Activated effector memory CD4-positive, alpha-beta T cell treated with anti-CD3 and anti-CD28 coated beads, Interleukin-2, amount 50 U/mL, for 16 hours (primary cell): Measurements from ENCODE around the gene ARMCX4.
"Not testable (repeated sequence)": the region's sequence is repeated elsewhere in the genome, so short reads cannot be mapped to it uniquely, and the experiment has no call there.

Experiments used
- DNase-seq: peaks from one replicate; pipeline ENCODE4 v3.0.0-alpha.2; 2020

ARMCX4 gene

DNA sequence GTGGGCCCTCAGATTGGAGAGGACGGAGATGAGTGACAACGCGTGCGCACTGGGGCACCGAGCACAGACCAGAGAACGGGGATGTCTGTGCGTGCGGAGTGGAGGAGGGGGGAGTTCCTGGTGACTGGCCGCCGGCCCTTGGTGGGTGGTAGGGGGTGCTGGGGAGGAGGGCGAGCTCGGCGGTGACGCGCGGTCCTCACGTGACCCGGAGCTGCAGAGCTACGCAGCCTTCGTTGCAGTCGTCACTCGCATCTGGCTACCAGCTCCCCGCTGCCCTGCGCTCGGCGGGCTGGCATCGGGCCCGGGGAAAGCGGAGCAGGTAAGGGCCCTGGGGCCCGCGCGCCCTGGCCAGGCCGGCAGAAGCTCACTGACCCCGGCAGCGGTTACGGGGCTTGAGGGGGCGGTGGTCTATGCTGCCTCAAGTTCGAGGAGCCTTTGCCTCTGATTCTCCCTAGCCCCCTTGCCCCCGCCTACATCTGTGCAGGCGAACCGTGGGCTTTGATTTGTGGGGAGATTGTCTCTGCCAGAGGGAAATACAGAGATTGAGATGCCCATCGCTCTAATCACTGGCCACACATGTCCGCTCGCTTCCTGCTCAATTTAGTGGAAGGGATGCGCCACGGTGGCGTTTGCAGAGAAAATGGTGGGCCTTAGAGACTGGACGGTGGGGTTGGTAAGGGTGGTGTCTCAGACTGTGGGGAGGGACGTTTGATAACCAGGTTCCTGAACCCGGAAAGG, at the start of gene ARMCX4:
Gene ARMCX4 (plus strand): TSS at position 245 of the 738 bp plus-strand sequence. CDS start 3,134 bp downstream, outside the sequence.
- DNase-seq, result peak; percentile 74

DNA sequence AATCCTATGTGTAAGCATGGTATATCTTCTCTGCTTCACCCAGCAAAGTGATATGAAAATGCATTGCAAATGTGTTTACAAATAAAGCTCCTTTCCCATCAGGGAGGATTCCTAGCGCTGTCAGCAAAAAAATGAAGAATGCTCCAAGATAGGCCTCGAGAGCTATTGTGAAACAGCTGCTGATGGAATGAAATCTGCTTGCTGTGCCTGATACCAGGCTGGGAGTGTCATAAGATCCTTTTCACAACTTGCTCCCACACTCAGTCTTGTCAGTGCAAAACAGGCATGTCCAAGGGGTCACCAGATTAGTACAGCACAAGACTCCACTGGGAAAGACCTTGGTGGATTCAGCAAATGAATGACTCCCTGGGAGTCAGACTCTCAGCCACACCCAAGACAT, 43.2 kb upstream of the ARMCX4 start:
- DNase-seq, result no peak

DNA sequence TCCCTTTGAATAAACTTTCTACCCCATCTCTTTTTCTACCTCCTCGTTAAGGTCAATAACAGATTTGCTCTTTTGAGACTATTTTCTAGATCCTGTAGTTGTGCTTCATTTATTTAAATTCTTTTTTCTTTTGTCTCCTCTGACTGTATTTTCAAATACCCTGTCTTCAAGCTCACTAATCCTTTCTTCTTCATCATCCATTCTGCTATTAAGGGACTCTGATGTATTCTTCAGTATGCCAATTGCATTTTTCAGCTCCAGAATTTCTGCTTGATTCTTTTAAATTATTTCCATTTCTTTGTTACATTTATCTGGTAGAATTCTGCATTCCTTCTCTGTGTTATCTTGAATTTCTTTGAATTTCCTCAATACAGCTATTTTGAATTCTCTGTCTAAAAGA, 36.0 kb upstream of the ARMCX4 start:
- DNase-seq, result no peak

DNA sequence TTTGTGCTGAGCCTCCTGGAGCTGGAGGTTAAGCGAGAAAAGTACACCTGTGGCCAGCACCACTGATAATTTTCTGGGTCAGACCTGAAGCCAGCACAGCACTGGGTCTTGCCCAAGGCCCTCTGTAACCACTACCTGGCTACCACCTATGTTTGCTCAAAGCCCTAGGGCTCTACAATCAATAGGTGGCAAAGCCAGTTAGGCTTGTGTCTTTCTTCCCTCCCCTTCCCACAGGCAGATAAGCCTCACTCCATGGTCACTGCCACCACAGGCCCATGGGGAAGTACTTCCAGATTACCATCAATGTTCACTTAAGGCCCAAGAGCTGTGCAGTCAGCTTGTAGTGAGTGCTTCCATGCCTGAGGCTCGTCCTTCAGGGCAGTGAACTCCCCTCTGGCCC, 35.2 kb upstream of the ARMCX4 start:
- no peak for DNase-seq

DNA sequence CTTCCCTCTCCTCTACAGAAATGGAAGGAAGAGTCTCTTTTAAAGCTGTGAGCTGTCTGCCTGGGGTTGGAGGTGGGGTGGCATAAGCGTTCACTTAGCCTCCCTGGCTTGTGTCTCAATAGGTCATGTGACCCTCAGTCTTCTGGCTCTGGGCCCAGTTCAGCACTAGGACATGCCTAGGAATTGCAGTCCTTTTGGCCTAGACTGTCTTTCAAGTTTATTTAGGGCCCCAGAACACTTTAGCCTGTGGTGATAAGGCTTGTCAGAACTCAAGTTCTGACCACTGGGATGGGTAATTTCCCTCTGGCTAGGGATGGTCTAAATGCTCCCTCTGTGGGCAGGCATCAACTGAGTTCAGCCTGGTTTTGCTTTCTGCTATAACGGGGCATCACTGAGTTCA, 34.3 kb upstream of the ARMCX4 start:
- DNase-seq, result no peak

DNA sequence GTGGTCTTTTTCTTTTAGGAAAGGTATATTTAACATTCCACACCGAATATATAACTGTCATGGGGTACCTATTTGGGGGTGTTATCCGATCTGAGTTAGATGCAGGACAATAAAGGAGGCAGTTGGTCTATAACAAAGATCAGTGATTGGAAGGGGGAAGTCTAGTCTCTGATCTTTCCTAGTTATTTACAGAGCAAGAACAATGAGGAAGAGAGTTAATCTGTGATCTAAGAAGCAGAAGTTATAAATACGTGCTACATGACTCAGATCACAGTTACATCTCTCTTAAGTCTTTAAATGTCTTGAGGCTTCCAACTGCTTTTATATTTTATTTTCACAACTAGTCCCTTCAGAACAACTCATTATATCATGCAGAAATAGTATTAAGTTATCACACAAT, 33.2 kb upstream of the ARMCX4 start:
- DNase-seq, result no peak

DNA sequence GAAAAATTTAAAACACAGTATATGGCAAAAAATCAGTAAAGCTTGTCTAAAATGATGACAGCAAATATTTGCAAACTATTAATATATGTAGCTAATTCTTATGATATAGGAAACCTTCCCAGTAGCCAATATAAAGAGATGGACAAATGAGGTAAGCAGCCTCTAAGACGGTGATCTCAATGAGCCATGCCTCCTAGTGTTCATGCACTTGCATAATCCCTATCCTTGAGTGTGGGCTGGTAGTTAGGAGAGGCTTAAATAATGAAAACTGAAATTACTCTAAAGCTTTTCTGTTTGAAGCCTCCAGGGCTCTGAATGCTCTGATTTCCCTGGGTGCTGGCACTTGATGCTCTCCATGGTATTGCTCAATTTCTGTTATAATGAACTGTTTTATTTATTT, 24.6 kb upstream of the ARMCX4 start:
- DNase-seq, result no peak

DNA sequence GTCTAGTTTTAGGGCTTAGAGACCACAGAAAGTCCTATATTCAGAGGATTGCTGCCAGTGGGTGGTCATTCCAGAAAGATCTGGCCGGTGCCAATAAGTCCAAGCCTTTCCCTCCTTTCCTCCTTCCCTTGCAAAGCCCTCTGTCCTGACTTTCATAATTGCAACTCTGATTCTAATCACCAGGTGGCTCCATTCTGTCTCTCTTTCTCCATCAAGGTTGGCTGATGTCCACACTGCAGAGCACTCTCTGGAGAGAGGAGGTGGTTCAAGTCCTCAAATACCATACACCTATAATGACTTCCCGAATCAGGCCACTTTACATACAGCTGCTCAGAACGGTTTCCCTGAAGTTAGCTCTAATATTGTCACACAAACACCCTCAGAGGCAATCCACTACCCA, 22.4 kb upstream of the ARMCX4 start:
- no peak for DNase-seq

DNA sequence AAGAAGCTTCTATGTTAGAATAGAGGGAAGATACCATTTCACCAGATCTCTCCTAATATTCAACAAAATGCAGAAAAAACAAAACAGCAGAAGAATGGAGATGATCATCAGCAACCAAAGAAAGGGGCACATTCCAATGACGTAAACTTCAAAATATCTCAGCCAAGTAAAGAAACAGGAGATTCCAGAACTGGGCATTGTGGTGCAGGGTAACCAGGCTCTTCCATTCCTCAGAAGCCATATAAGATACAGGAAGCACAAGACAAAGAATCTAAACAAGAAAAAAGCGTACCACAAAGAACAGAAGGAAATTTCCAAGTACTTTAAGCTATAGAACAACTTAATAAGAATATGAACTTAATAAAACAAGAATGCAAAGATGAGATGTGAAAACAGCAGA, 6.9 kb upstream of the ARMCX4 start:
- no peak for DNase-seq

DNA sequence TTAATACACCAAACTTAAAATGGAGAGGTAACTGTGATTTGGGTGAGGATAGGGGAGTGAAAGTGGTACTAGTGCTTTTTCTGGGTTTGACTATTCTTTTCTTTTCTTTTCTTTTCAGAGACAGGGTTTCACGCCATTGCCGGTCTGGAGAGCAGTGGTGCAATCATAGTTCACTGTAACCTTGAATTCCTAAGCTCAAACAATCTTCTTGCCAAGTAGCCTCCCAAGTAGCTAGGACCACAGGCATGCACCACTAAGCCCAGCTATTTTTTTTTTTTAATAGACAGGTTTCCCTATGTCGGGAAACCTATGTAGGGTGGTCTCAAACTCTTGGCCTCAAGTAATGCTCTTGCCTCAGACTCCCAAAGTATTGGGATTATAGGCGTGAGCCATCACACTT, 3.0 kb upstream of the ARMCX4 start:
- DNase-seq, result no peak

DNA sequence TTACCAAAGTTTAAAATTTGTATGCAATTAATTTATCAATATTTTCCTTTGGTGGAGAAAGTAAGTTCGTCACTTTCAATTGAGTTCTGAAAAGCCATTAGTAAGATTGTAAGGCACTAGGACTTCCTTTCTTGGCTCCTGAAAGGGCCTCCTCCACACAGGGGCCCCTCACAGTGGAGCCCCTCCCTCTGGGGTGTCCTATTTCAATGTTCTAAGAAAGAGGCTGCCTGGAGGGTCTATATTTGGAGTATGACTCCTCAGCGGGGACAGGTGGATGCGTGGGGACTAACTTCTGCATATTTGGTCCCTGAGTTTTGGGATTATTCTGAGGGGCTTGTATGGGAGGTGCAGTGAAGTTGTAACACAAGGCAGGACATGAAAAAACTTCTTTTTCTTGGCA, 1.6 kb upstream of the ARMCX4 start:
- no peak for DNase-seq

DNA sequence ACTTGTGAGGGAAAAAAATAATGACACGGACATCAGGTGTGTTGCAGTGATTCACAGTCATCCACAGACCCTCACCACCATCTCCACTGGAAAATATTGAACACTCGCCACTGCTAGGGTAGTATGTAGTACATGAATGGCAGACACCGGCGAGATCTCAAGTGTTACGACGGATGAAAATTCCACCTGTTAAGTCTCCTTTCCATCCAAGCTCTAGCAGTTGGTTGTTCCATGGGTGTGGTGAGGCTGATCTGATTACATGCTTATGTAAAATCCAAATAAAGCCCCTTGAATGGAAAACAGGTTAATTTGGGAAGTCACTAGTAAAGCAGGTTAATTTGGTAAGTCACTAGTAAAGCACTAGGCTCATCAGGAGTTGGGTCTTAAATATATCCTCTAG, 1.1 kb upstream of the ARMCX4 start:
- DNase-seq, result no peak

DNA sequence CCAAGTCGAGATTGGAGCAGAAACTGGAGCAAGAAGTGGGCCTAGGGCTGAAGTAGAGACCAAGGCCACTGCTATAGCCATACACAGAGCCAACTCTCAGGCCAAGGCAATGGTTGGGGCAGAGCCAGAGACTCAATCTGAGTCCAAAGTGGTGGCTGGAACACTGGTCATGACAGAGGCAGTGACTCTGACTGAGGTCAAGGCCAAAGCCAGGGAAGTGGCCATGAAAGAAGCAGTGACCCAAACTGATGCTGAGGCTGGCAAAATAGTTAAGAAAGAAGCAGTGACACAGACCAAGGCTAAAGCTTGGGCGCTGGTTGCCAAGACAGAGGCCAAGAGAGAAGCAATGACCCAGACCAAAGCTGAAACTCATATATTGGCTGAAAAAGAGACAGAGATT, 3.5 kb downstream of the ARMCX4 start:
- DNase-seq, result no peak

DNA sequence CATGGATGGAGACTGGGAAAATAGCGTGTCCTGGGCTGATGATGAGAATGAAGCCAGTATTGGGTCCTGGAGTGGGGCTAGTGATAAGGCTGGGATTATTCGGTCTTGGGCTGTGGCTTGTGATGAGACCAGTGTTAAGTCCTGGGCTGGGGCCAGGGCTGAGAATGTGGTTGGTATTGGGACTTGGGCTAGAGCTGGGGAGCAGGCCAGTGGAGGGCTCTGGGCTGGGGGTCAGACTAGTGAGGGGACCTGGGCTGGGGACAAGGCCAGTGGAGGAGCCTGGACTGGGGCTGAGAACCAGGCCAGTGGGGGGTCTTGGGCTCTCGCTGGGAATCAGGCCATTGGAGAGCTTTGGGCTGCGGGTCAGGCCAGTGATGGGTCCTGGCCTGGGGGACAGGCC, 6.7 kb downstream of the ARMCX4 start:
- no peak for DNase-seq

DNA sequence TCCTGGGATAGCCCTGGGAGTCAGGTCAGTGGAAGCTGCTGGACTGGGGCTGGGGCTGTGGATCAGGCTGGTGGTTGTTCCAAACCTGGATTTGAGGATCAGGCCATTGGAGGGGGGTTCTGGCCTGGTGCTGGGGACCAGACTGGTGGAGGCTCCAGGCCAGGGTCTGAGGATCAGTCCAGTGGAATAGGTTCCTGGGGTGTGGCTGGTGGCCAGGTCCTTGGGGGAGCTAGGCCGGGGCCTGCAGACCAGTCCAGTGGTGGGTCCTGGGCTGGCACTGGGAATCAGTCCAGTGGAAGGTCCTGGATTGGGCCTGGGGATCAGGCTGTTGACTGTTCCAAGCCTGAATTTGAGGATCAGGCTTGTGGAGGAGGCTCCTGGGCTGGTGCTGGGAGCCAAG, 8.0 kb downstream of the ARMCX4 start:
- DNase-seq, result no peak

DNA sequence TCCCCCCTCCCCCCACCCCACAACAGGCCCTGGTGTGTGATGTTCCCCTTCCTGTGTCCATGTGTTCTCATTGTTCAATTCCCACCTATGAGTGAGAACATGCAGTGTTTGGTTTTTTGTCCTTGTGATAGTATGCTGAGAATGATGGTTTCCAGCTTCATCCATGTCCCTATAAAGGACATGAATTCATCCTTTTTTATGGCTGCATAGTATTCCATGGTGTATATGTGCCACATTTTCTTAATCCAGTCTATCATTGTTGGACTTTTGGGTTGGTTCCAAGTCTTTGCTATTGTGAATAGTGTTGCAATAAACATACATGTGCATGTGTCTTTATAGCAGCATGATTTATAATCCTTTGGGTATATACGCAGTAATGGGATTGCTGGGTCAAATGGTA, 17.7 kb downstream of the ARMCX4 start:
- not testable (repeated sequence) for DNase-seq

DNA sequence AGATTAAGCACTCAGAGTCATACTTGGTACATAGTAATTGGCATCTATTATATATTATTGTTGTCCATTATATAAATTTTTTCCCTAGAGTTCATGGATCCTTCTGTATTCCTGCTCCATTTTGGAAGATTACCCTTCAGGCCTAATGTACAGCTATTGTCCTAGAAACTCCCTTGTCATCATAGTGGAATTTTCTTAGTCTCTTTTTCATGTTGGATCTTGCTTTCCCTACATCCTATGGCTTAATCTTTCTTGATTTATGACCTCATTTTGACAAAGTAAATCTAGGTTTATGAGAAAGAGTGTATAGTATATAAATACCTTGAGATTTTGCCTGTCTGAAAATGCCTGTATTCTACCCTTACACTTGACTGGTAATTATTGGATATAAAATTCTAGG, 22.1 kb downstream of the ARMCX4 start:
- DNase-seq, result no peak

DNA sequence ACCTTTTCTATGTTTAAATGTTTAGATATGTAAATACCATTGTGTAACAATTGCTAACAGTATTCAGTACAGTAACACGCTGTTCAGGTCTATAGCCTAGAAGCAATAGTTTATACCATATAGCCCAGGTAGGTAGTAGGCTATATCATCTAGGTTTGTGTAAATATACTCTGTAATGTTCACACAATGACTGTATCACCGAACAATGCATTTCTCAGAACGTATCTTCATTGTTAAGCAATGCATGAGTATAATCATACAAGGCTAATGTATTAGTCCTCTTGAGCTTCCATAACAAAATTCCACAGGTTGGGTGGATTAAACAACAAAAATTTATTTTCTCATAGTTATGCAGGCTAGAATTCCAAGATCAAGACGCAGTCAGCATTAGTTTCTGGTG, 22.7 kb downstream of the ARMCX4 start:
- no peak for DNase-seq

DNA sequence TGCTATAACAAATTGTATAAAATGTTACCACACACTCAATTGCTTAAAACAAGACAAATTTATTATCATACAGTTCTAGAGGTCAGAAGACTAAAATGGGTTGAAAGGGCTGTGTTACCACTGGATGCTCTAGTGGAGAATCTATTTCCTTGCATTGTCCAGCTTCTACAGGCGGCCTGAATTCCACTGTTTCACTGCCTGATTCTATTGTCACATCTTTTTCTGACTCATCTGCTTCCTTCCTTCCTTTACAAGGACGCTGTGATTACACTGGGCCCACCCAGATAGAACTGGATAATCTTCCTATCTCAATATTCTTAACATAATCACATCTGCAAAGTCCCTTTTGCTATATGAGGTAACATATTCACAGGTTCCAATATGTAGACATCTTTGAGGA, 45.7 kb downstream of the ARMCX4 start:
- no peak for DNase-seq
